Stimulated activated CD4-positive, alpha-beta T cell treated with anti-CD3 and anti-CD28 coated beads, Interleukin-12 subunit alpha, Interleukin-12 subunit beta, amount 100 ng/mL, for 48 hours (primary cell): Measurements from ENCODE around the gene DNAH10.
"Not testable (repeated sequence)": the region's sequence is repeated elsewhere in the genome, so short reads cannot be mapped to it uniquely, and the experiment has no call there.

Experiments used
- DNase-seq, 3 donors: peaks; one replicate each; pipeline ENCODE4 v3.0.0-alpha.2; 2020; ENCODE audit warnings: low read depth in 2 of 3, low spot score in 1 of 3

DNAH10 gene

GRCh38 chr12:123903301-123904065, 141.4 kb downstream of the DNAH10 start:
- DNase-seq: no peak

GRCh38 chr12:123905319-123905925, 143.3 kb downstream of the DNAH10 start:
- DNase-seq: peak; percentile 29 to 77 (median 42)

- DNase-seq: no peak
Measured at GRCh38 chr12:123906711-123907420, 144.8 kb downstream of the DNAH10 start.

GRCh38 chr12:123907726-123908476, 145.8 kb downstream of the DNAH10 start:
- no peak for DNase-seq

- no peak for DNase-seq
Measured at GRCh38 chr12:123908884-123909725, 147.0 kb downstream of the DNAH10 start.

GRCh38 chr12:123910057-123910456, 148.0 kb downstream of the DNAH10 start:
- no peak for DNase-seq

GRCh38 chr12:123910761-123911193, 148.7 kb downstream of the DNAH10 start:
- no peak for DNase-seq

- not testable (repeated sequence) for DNase-seq
Measured at GRCh38 chr12:123911672-123912409, 149.7 kb downstream of the DNAH10 start.

- no peak for DNase-seq
Measured at GRCh38 chr12:123912415-123913380, 150.6 kb downstream of the DNAH10 start.

GRCh38 chr12:123914726-123915333, 152.7 kb downstream of the DNAH10 start:
- no peak for DNase-seq

- peak; percentile 32 to 58 (median 39) for DNase-seq
Measured at GRCh38 chr12:123916729-123917128, 154.6 kb downstream of the DNAH10 start.

- DNase-seq: no peak
Measured at GRCh38 chr12:123917337-123917850, 155.3 kb downstream of the DNAH10 start.

- no peak for DNase-seq
Measured at GRCh38 chr12:123919980-123920360, 157.9 kb downstream of the DNAH10 start.

GRCh38 chr12:123923038-123923437, 160.9 kb downstream of the DNAH10 start:
- no peak for DNase-seq

- no peak for DNase-seq
Measured at GRCh38 chr12:123923927-123924326, 161.8 kb downstream of the DNAH10 start.

GRCh38 chr12:123924539-123924938, 162.4 kb downstream of the DNAH10 start:
- DNase-seq: no peak

GRCh38 chr12:123928274-123928865, 166.3 kb downstream of the DNAH10 start:
- DNase-seq: no peak

GRCh38 chr12:123928897-123929296, 166.8 kb downstream of the DNAH10 start:
- DNase-seq: no peak
